Aorta (tissue), 5 donors: ENCODE data around the gene RASD1. TPM values are rescaled to one million over a fixed set of nuclear protein-coding genes. Genes with fewer than 3 reads are reported as not detected.

Experiments used
- ATAC-seq: fragments of 200-7000 bp; cut with Tn5 transposase; one replicate; pipeline ENCODE4 v1.9.1; 2022; ENCODE audit warnings: moderate library complexity; ENCODE audit not compliant: low FRiP score
- DNase-seq, 2 donors: peaks; one replicate each; pipeline ENCODE4 v3.0.0-alpha.2; 2020
- H3K27ac ChIP-seq, 2 donors: one replicate each; pipeline ENCODE4 v1.5.1; 2013; ENCODE audit warnings: low read length in 2 of 2, mild to moderate bottlenecking in 2 of 2, moderate library complexity in 2 of 2, control low read depth in 1 of 2, inconsistent platforms in 1 of 2, low read depth in 1 of 2
- H3K27me3 ChIP-seq, 2 donors: one replicate each; pipeline ENCODE4 v1.6.1; 2013; ENCODE audit warnings: control low read depth in 1 of 2, low read length in 1 of 2, mild to moderate bottlenecking in 1 of 2, moderate library complexity in 1 of 2; ENCODE audit not compliant: insufficient read depth in 2 of 2, control insufficient read depth in 1 of 2
- H3K36me3 ChIP-seq, 2 donors: one replicate each; pipeline ENCODE4 v1.6.1; 2013; ENCODE audit warnings: control low read depth in 1 of 2, low read length in 1 of 2, mild to moderate bottlenecking in 1 of 2; ENCODE audit not compliant: insufficient read depth in 2 of 2, control insufficient read depth in 1 of 2
- H3K4me1 ChIP-seq, 2 donors: one replicate each; pipeline ENCODE4 v1.6.1; 2013; ENCODE audit warnings: low read length in 2 of 2, control low read depth in 1 of 2, mild to moderate bottlenecking in 1 of 2, moderate library complexity in 1 of 2; ENCODE audit not compliant: insufficient read depth in 2 of 2, control insufficient read depth in 1 of 2
- H3K4me3 ChIP-seq, 2 donors: one replicate each; pipeline ENCODE4 v1.5.1; 2013; ENCODE audit warnings: low read length in 2 of 2, control low read depth in 1 of 2, mild to moderate bottlenecking in 1 of 2
- H3K9me3 ChIP-seq: one replicate; pipeline ENCODE4 v1.6.1; 2013; ENCODE audit warnings: mild to moderate bottlenecking, low read length; ENCODE audit not compliant: control insufficient read depth
- WGBS, 2 donors: extraction: QIAGEN DNeasy Blood & Tissue Kit; methylation state at CpG; one replicate each; pipeline ENCODE4 v1.1.7; 2013; 5-methylcytosine and 5-hydroxymethylcytosine counted together
- intact Hi-C, 2 donors: fragments of 100-400 bp; cut with DNase I; formaldehyde crosslinking; loops; one replicate each; pipeline versions ENCODE4 v1.14.2 to v1.15.0; 2022
- polyA plus RNA-seq, 2 donors: library from polyadenylated mRNA; stranded (reverse); fragments of 200-250 nt; gene quantifications; one replicate each; pipeline ENCODE4 v1.2.3, GENCODE V29; 2013
- total RNA-seq, 2 donors: library from RNA; stranded (reverse); fragmentation: NEBNext Ultra II Directional; extraction: Animal tissue kit (Norgen Biotek cat#: 25700); gene quantifications; one replicate each; pipeline ENCODE4 v1.2.1, GENCODE V29; 2021
- donor health status: healthy with polysubstance abuse.
- donor health status: Bipolar disorder and iron deficiency.
- donor health status: DM: no; HTN: no; CAD: no.
- donor health status: DM: no; HTN: no; CAD: no.
- donor health status: DM: yes; HTN: yes; CAD: no.

Gene RASD1
- total and polyA plus RNA-seq, 4 donors: 2.9 to 50.1 (median 8.3) TPM

GRCh38 chr17:17528696-17529652, 32.8 kb upstream of the RASD1 start:
- ATAC-seq (no peak), DNase-seq (no peak)
- 92 to 94% methylated on average over 22 of the region's 22 CpGs for WGBS, 2 donors

DNA sequence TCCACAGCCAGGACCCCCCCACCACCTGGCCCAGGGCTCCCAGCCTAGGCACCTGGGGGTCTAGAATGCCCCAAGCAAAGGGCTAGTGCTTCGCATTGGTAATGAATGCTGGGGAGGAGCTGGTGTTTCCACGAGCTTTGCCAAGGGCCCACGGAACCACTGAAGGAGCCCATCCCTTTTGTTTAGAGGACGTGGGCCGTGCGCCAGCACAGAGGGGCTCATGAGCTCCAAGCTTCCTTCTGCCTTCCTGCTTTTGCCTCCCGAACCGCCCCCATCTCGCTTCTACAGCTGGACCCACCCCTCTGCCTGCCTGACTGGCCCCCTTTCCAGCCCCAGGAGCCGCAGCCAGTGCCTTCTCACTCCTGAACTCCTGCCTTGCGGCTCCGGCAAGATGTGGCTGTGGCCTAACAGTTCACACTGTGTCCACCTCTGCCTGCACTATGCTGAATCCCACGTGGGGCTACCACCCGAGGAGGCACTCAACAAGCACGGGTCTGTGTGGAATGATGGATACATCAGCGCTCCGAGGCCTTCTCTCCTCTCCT, 31.8 kb upstream of the RASD1 start:
- no peaks in the 10 kb centered on the region for H3K27me3 ChIP-seq
- H3K36me3 ChIP-seq: no peaks in the 10 kb centered on the region
- H3K27ac ChIP-seq: no peak overlapping the region
- H3K9me3 ChIP-seq: no peaks in the 10 kb centered on the region
- no peak for ATAC-seq
- no peaks in the 10 kb centered on the region for H3K4me1 ChIP-seq
- intact Hi-C loops: no loop called here
- H3K4me3 ChIP-seq: no peak overlapping the region
- WGBS, 2 donors: 96% methylated on average over 12 to 17 of the region's 17 CpGs
- no peak for DNase-seq

More at GRCh38 chr17:17528696-17529652, 32.8 kb upstream of the RASD1 start:
- Histone ChIP-seq H3K27ac (no peak overlapping the region), H3K4me3 (no peak overlapping the region), H3K9me3 (no peaks in the 10 kb centered on the region), H3K4me1 (no peaks in the 10 kb centered on the region), H3K36me3 (no peaks in the 10 kb centered on the region), H3K27me3 (no peaks in the 10 kb centered on the region)
- intact Hi-C loops: no loop called here

DNA sequence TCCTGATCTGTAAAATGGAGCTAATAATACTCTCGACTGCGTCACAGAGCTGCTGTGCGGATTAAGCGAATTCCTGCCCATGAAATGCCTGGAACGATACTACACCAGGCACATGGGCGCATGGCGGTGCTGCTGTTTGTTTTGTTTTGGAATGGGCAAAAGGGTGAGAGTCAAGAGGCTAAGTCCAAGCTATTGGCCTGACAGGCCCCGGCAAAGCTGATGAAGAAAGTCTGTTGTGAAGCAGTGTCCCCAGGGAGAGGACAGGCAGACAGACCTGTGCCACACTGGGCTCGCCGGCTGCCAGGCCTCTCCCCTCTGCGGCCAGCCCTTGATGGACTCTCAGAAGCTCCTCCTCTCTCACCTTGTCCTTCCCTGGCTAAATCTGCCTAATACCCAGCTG, 31.3 kb upstream of the RASD1 start:
- Histone ChIP-seq H3K36me3 (no peaks in the 10 kb centered on the region), H3K27me3 (no peaks in the 10 kb centered on the region), H3K27ac (no peak overlapping the region), H3K4me1 (no peaks in the 10 kb centered on the region), H3K9me3 (no peaks in the 10 kb centered on the region), H3K4me3 (no peak overlapping the region)
- DNase-seq (peak in 1 of 2 donors; percentile 13), ATAC-seq (no peak)
- intact Hi-C loops: no loop called here
- WGBS, 2 donors: 96% methylated on average over 11 of the region's 11 CpGs

- DNase-seq (peak in 1 of 2 donors; percentile 44), ATAC-seq (no peak)
- H3K9me3 ChIP-seq: no peaks in the 10 kb centered on the region
- WGBS, 2 donors: 60 to 68% methylated on average over 14 of the region's 14 CpGs
- no peaks in the 10 kb centered on the region for H3K36me3 ChIP-seq
- H3K4me1 ChIP-seq: no peaks in the 10 kb centered on the region
- H3K27ac ChIP-seq: no peak overlapping the region
- H3K4me3 ChIP-seq: no peak overlapping the region
- intact Hi-C loops: no loop called here
- no peaks in the 10 kb centered on the region for H3K27me3 ChIP-seq
Observed at GRCh38 chr17:17526369-17526768, 30.2 kb upstream of the RASD1 start.

DNA sequence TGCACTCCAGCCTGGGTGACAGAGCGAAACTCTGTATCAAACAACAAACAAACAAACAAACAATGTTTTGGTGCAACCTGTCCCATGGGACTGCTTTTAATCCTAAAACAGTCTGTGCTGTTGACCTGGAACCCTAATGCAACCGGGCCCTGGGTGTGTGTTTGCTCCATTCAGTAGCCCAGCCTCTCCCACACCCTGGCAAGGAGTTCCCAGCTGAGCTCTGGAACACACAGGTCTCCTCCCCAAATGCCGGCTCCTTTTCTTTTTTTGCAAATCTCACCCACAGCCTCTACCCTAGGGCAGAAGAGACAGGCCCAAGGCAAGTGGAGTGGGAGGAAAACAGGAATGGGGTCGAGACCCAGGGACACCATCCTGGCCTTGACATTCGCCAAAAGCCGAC, 29.8 kb upstream of the RASD1 start:
- intact Hi-C loops: no loop called here
- ATAC-seq: no peak
- H3K27ac ChIP-seq: no peak overlapping the region
- peak in 1 of 2 donors; percentile 8 for DNase-seq
- 78% methylated on average over 6 of the region's 6 CpGs for WGBS, 2 donors
- H3K4me1 ChIP-seq: no peaks in the 10 kb centered on the region
- no peaks in the 10 kb centered on the region for H3K27me3 ChIP-seq
- no peak overlapping the region for H3K4me3 ChIP-seq
- no peaks in the 10 kb centered on the region for H3K9me3 ChIP-seq
- H3K36me3 ChIP-seq: no peaks in the 10 kb centered on the region

DNA sequence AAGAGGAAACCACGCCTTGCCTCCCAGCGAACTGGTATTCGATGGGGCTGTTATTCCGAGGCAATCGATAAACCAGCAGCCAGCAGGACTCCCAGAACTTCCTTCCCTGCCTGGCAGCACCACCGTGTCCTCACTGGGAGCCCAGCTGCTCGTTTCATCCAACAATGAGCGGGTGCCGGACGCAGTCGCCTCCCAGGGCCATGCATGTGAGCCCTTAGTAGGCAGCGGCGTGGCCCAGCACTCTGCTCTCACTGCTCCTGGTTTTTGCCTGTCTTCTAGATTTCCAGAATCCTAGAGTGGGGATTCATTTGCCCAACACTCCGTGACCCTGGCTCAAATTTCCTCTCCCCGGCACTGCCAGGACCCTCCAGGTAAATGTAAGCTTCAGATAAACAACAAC, 29.1 kb upstream of the RASD1 start:
- Histone ChIP-seq H3K27me3 (no peaks in the 10 kb centered on the region), H3K4me3 (no peak overlapping the region), H3K36me3 (no peaks in the 10 kb centered on the region), H3K4me1 (no peaks in the 10 kb centered on the region), H3K27ac (no peak overlapping the region), H3K9me3 (no peaks in the 10 kb centered on the region)
- DNase-seq (peak in 1 of 2 donors; percentile 33), ATAC-seq (no peak)
- intact Hi-C loops: no loop called here
- WGBS, 2 donors: 90 to 95% methylated on average over 15 of the region's 15 CpGs

GRCh38 chr17:17523731-17524490, 27.7 kb upstream of the RASD1 start:
- Histone ChIP-seq H3K27ac (no peak overlapping the region), H3K4me1 (no peaks in the 10 kb centered on the region), H3K9me3 (no peaks in the 10 kb centered on the region), H3K4me3 (no peak overlapping the region), H3K27me3 (no peaks in the 10 kb centered on the region), H3K36me3 (no peaks in the 10 kb centered on the region)
- WGBS, 2 donors: 90% methylated on average over 19 of the region's 19 CpGs
- ATAC-seq (no peak), DNase-seq (no peak)
- intact Hi-C loops: no loop called here

- WGBS, 2 donors: 88 to 91% methylated on average over 14 of the region's 14 CpGs
- no peaks in the 10 kb centered on the region for H3K9me3 ChIP-seq
- H3K27ac ChIP-seq: no peak overlapping the region
- no peak overlapping the region for H3K4me3 ChIP-seq
- H3K4me1 ChIP-seq: no peaks in the 10 kb centered on the region
- ATAC-seq (no peak), DNase-seq (peak in 1 of 2 donors; percentile 25)
- no peaks in the 10 kb centered on the region for H3K36me3 ChIP-seq
- H3K27me3 ChIP-seq: no peaks in the 10 kb centered on the region
- intact Hi-C loops: no loop called here
Observed at GRCh38 chr17:17523001-17523730, 27.0 kb upstream of the RASD1 start.
